PC-3 (cell line): ENCODE measurements around the gene KRTAP9-2. TPM values are rescaled to one million over a fixed set of nuclear protein-coding genes. Genes with fewer than 3 reads are reported as not detected.
A peak's percentile ranks its signal among the peaks of the same experiment; 100 is the strongest.

Source experiments
- ATAC-seq: fragments of 200-7000 bp; cut with Tn5 transposase; 2 replicates; pipeline ENCODE4 v1.9.1; 2020; ENCODE audit warnings: mild to moderate bottlenecking, moderate library complexity
- BruUV-seq: library from RNA; stranded (reverse); fragments of 400-500 nt; replicated peaks from 2 replicates; lab custom pipeline; 2021; lab: Mats Ljungman, UMichigan
- CTCF ChIA-PET: fragments of 300-600 bp; sonication (Branson Sonifier 250); formaldehyde crosslinking; loops from one replicate; lab custom pipeline; 2022; ENCODE audit warnings: antibody characterized with exemption; lab: Charles Lee
- POLR2A ChIA-PET: fragments of 300-600 bp; sonication (Branson Sonifier 250); formaldehyde crosslinking; loops from one replicate; lab custom pipeline; 2022; ENCODE audit warnings: antibody characterized with exemption; ENCODE audit not compliant: unreplicated experiment; lab: Charles Lee
- DNase-seq: peaks from one replicate; pipeline ENCODE4 v3.0.0-alpha.2; 2015
- H2AFZ ChIP-seq: fragments of 300-600 bp; sonication (generic); 2 replicates; pipeline ENCODE4 v1.6.0; 2016; ENCODE audit warnings: antibody characterized with exemption, low read length
- H3F3A ChIP-seq: fragments of 300-600 bp; sonication (generic); one replicate; pipeline ENCODE4 v1.6.0; 2017; ENCODE audit warnings: antibody characterized with exemption, low read length, control low read depth, mild to moderate bottlenecking; ENCODE audit not compliant: unreplicated experiment
- H3K27ac ChIP-seq: fragments of 300-600 bp; sonication (generic); 2 replicates; pipeline ENCODE4 v1.5.1; 2016; ENCODE audit warnings: mild to moderate bottlenecking, low read length
- H3K27me3 ChIP-seq: fragments of 300-600 bp; sonication (generic); 2 replicates; pipeline ENCODE4 v1.6.1; 2016; ENCODE audit warnings: low read length, mixed read lengths
- H3K36me3 ChIP-seq: fragments of 300-600 bp; sonication (generic); 2 replicates; pipeline ENCODE4 v1.6.1; 2016; ENCODE audit warnings: low read depth, mixed run types, low read length, mixed read lengths
- H3K4me1 ChIP-seq: fragments of 300-600 bp; sonication (generic); 2 replicates; pipeline ENCODE4 v1.5.1; 2016; ENCODE audit warnings: low read length; ENCODE audit not compliant: insufficient read depth
- H3K4me2 ChIP-seq: fragments of 300-600 bp; sonication (generic); 2 replicates; pipeline ENCODE4 v1.6.0; 2016; ENCODE audit warnings: low read length
- H3K4me3 ChIP-seq: fragments of 300-600 bp; sonication (generic); 2 replicates; pipeline ENCODE4 v1.5.1; 2016; ENCODE audit warnings: mild to moderate bottlenecking, low read length, mixed read lengths
- H3K79me2 ChIP-seq: fragments of 300-600 bp; sonication (generic); 2 replicates; pipeline ENCODE4 v1.6.1; 2017; ENCODE audit warnings: low read length, mixed read lengths
- H3K9ac ChIP-seq: fragments of 300-600 bp; sonication (generic); 2 replicates; pipeline ENCODE4 v1.6.0; 2016; ENCODE audit warnings: mild to moderate bottlenecking, low read length
- H3K9me2 ChIP-seq: fragments of 300-600 bp; sonication (generic); replicated peaks from 2 replicates; pipeline ENCODE4 v1.6.1; 2016; ENCODE audit warnings: mixed run types, low read length, mixed read lengths
- H3K9me3 ChIP-seq: fragments of 300-600 bp; sonication (generic); 2 replicates; pipeline ENCODE4 v1.6.1; 2016; ENCODE audit warnings: low read length, mixed read lengths
- H4K20me1 ChIP-seq: fragments of 300-600 bp; sonication (generic); 2 replicates; pipeline ENCODE4 v1.6.1; 2016; ENCODE audit warnings: low read length, mixed read lengths
- EZH2 ChIP-seq: fragments of 300-600 bp; sonication (generic); IDR thresholded peaks from one replicate; pipeline ENCODE4 v1.6.1; 2017; ENCODE audit warnings: antibody characterized with exemption, mild to moderate bottlenecking, low read length; ENCODE audit not compliant: unreplicated experiment
- EZH2phosphoT487 ChIP-seq: fragments of 300-600 bp; sonication (generic); IDR thresholded peaks from 2 replicates; pipeline ENCODE4 v1.6.1; 2018; ENCODE audit warnings: mild to moderate bottlenecking, antibody characterized with exemption, low read length, borderline replicate concordance
- intact Hi-C: fragments of 100-400 bp; cut with micrococcal nuclease; formaldehyde crosslinking; loops from 2 replicates; pipeline ENCODE4 v1.9.0; 2023
- total RNA-seq: library from RNA; depleted of rRNA; stranded (reverse); fragments of >200 nt; gene quantifications from 2 replicates; pipeline ENCODE4 v1.2.3, GENCODE V29; 2014
- TF ChIP-seq, protein P1 (sequence below): fragments of 300-600 bp; sonication (generic); conservative IDR thresholded peaks from 2 replicates; pipeline ENCODE4 v1.5.1; 2017; ENCODE audit warnings: antibody characterized with exemption, low read depth, mild to moderate bottlenecking, low read length

KRTAP9-2 gene
- total RNA-seq, 1 experiment from 2014 or later: not detected

- Histone ChIP-seq H3K9me2 (no peaks in the 10 kb centered on the region), H3F3A (no peaks in the 10 kb centered on the region), H3K36me3 (no peaks in the 10 kb centered on the region), H3K9ac (no peak overlapping the region), H3K4me1 (no peaks in the 10 kb centered on the region), H2AFZ (no peak overlapping the region), H3K27ac (no peak overlapping the region), H3K4me3 (no peak overlapping the region), H3K4me2 (no peak overlapping the region), H3K27me3 (no peaks in the 10 kb centered on the region), H3K9me3 (no peaks in the 10 kb centered on the region), H4K20me1 (no peaks in the 10 kb centered on the region), H3K79me2 (no peaks in the 10 kb centered on the region)
- POLR2A ChIA-PET: no interaction called here
- BruUV-seq: no TSS peak
- TF ChIP-seq EZH2 (no peak), EZH2phosphoT487 (no peak)
- CTCF ChIA-PET: no interaction called here
- DNase-seq: no peak
- intact Hi-C loops: no loop called here
- ATAC-seq: no peak
Observed at GRCh38 chr17:41190328-41190727, 36.1 kb upstream of the KRTAP9-2 start.

DNA sequence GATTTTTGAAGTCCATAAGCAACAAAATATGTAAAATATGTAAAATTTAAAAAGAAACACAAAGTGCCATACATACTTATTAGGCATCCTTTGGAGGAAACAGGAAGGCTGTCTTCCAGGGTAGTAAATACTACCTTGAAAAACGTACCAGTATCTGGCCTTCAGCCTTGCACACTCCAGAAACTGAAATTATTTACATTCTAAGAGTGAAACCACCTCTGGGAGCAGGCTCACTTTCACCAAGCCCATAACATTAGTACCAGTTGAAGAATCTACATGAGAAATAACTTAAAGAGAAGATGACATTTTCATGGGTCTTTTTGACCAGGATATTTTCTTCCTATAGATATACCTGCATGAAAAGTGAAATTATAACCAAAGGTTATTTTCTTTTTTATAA lies 30.4 kb upstream of the KRTAP9-2 start:
- Histone ChIP-seq H3K4me3 (no peak overlapping the region), H3K27ac (no peak overlapping the region), H2AFZ (no peak overlapping the region), H3F3A (no peaks in the 10 kb centered on the region), H3K79me2 (no peaks in the 10 kb centered on the region), H3K36me3 (no peaks in the 10 kb centered on the region), H3K9me3 (no peaks in the 10 kb centered on the region), H3K9me2 (no peaks in the 10 kb centered on the region), H3K4me1 (no peaks in the 10 kb centered on the region), H3K9ac (no peak overlapping the region), H4K20me1 (no peaks in the 10 kb centered on the region), H3K27me3 (no peaks in the 10 kb centered on the region), H3K4me2 (no peak overlapping the region)
- BruUV-seq: no TSS peak
- DNase-seq (no peak), ATAC-seq (no peak)
- POLR2A ChIA-PET: no interaction called here
- intact Hi-C loops: no loop called here
- CTCF ChIA-PET: no interaction called here
- TF ChIP-seq EZH2phosphoT487 (no peak), EZH2 (no peak)

- ATAC-seq: no peak
- Histone ChIP-seq H2AFZ (no peak overlapping the region), H3K27me3 (no peaks in the 10 kb centered on the region), H3K36me3 (no peaks in the 10 kb centered on the region), H4K20me1 (no peaks in the 10 kb centered on the region), H3K79me2 (no peaks in the 10 kb centered on the region), H3K9me2 (no peaks in the 10 kb centered on the region), H3K4me3 (no peak overlapping the region), H3F3A (no peaks in the 10 kb centered on the region), H3K4me1 (no peaks in the 10 kb centered on the region), H3K27ac (no peak overlapping the region), H3K4me2 (no peak overlapping the region), H3K9me3 (no peaks in the 10 kb centered on the region), H3K9ac (no peak overlapping the region)
- ChIA-PET POLR2A (no interaction called here), CTCF (interaction anchor here (0.6 kb wide), 1 partner anchor 349 kb away, joined by 3 read pairs; no protein-coding TSS in a partner anchor)
- no peak for DNase-seq
- no TSS peak for BruUV-seq
- TF ChIP-seq EZH2: no peak
- intact Hi-C loops: no loop called here
Observed at GRCh38 chr17:41199421-41200078, 26.9 kb upstream of the KRTAP9-2 start.

DNA sequence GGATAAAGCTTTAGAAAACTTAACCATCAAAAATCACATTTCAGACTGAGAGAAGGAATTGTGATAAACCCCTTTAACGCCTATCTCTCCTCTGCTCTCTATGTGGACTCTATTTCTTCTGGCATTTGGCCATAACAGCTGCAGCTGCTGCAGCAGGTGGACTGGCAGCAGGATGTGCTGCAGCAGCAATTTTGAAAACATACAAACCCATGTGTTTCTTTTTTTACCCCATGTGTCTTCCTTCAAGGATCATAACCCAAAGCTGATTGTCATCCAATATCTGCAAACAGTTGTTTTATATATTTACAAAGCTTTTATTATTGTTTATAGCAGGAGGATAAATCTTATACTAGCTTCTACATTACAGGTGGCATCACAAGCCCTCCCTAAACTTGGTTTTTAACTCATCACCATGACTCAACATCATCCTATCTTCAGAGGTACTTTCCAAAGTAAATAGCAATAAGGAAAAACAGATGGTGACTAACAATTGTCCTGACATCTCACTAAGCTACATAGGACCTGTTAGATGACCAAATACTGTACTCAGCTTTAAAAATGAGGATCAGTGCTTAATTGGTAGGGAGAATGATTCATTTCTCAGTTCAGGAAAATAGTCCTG lies 14.5 kb upstream of the KRTAP9-2 start:
- Histone ChIP-seq H3K4me2 (peak overlapping the region; percentile 32; the same call in 1 of the 2 replicates), H3K9me3 (no peaks in the 10 kb centered on the region), H3K9ac (no peak overlapping the region), H3F3A (no peaks in the 10 kb centered on the region), H4K20me1 (no peaks in the 10 kb centered on the region), H3K4me3 (no peak overlapping the region), H3K36me3 (no peaks in the 10 kb centered on the region), H2AFZ (no peak overlapping the region), H3K4me1 (peaks cover 15% of the 10 kb centered on the region), H3K79me2 (no peaks in the 10 kb centered on the region), H3K9me2 (no peaks in the 10 kb centered on the region), H3K27me3 (no peaks in the 10 kb centered on the region), H3K27ac (peak overlapping the region; percentile 21; the same call in 1 of the 2 replicates)
- CTCF ChIA-PET: interaction anchor here (1.2 kb wide), 1 partner anchor 110 kb away, joined by 4 read pairs; no protein-coding TSS in a partner anchor
- DNase-seq: peak; percentile 80
- TF ChIP-seq EZH2 (no peak), EZH2phosphoT487 (no peak)
- TF ChIP-seq, protein P1, sequence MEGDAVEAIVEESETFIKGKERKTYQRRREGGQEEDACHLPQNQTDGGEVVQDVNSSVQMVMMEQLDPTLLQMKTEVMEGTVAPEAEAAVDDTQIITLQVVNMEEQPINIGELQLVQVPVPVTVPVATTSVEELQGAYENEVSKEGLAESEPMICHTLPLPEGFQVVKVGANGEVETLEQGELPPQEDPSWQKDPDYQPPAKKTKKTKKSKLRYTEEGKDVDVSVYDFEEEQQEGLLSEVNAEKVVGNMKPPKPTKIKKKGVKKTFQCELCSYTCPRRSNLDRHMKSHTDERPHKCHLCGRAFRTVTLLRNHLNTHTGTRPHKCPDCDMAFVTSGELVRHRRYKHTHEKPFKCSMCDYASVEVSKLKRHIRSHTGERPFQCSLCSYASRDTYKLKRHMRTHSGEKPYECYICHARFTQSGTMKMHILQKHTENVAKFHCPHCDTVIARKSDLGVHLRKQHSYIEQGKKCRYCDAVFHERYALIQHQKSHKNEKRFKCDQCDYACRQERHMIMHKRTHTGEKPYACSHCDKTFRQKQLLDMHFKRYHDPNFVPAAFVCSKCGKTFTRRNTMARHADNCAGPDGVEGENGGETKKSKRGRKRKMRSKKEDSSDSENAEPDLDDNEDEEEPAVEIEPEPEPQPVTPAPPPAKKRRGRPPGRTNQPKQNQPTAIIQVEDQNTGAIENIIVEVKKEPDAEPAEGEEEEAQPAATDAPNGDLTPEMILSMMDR: no peak
- no TSS peak for BruUV-seq
- POLR2A ChIA-PET: no interaction called here
- intact Hi-C loops: loop anchor here (10.0 kb wide), 2 partner anchors 147 to 297 kb away; partner anchors contain the start of genes KRTAP2-3 and KRTAP2-4
- peak; percentile 96 for ATAC-seq
